ENCODE data around the gene GPC5.
A peak's percentile ranks its signal among the peaks of the same experiment; 100 is the strongest.

GPC5 gene

GRCh38 chr13:92297971-92298942, 899.8 kb downstream of the GPC5 start:
- no peak for ATAC-seq
- no peak for DNase-seq
- peak overlapping the region in 1 of 2 donors; percentile 50 for H3K27ac Mint-ChIP-seq
- H3K4me1 Mint-ChIP-seq: no peaks in the 10 kb centered on the region
- H3K4me3 Mint-ChIP-seq: no peak overlapping the region
- H3K27me3 Mint-ChIP-seq: no peaks in the 10 kb centered on the region
- H3K9me3 Mint-ChIP-seq: peaks cover 4 to 6% of the 10 kb centered on the region in 2 donors

GRCh38 chr13:92300651-92301050, 902.2 kb downstream of the GPC5 start:
- Mint-ChIP-seq H3K4me3 (no peak overlapping the region), H3K9me3 (peaks cover 0 to 8% of the 10 kb centered on the region in 2 donors), H3K27me3 (no peaks in the 10 kb centered on the region), H3K4me1 (no peaks in the 10 kb centered on the region), H3K27ac (no peak overlapping the region)
- DNase-seq: no peak
- no peak for ATAC-seq

GRCh38 chr13:92303428-92303827, 905.0 kb downstream of the GPC5 start:
- H3K4me3 Mint-ChIP-seq: no peak overlapping the region
- no peaks in the 10 kb centered on the region for H3K4me1 Mint-ChIP-seq
- no peak overlapping the region for H3K27ac Mint-ChIP-seq
- DNase-seq (no peak), ATAC-seq (no peak)
- H3K27me3 Mint-ChIP-seq: no peaks in the 10 kb centered on the region
- H3K9me3 Mint-ChIP-seq: peaks cover 0 to 8% of the 10 kb centered on the region in 2 donors

- Mint-ChIP-seq H3K4me3 (no peak overlapping the region), H3K27ac (no peak overlapping the region), H3K9me3 (peaks cover 5 to 14% of the 10 kb centered on the region in 2 donors), H3K4me1 (no peaks in the 10 kb centered on the region), H3K27me3 (no peaks in the 10 kb centered on the region)
- DNase-seq (no peak), ATAC-seq (no peak)
These were observed 909.3 kb downstream of the GPC5 start for GRCh38 chr13:92307752-92308151.

- Mint-ChIP-seq H3K4me1 (no peaks in the 10 kb centered on the region), H3K9me3 (peaks cover 5 to 6% of the 10 kb centered on the region in 2 donors), H3K4me3 (no peak overlapping the region), H3K27ac (no peak overlapping the region), H3K27me3 (no peaks in the 10 kb centered on the region)
- ATAC-seq: no peak
- no peak for DNase-seq
These were observed 914.4 kb downstream of the GPC5 start for GRCh38 chr13:92312823-92313222.

GRCh38 chr13:92313382-92313781, 915.0 kb downstream of the GPC5 start:
- peaks cover 5 to 6% of the 10 kb centered on the region in 2 donors for H3K9me3 Mint-ChIP-seq
- H3K27ac Mint-ChIP-seq: no peak overlapping the region
- no peak overlapping the region for H3K4me3 Mint-ChIP-seq
- DNase-seq: no peak
- no peaks in the 10 kb centered on the region for H3K27me3 Mint-ChIP-seq
- no peaks in the 10 kb centered on the region for H3K4me1 Mint-ChIP-seq
- no peak for ATAC-seq

GRCh38 chr13:92315265-92315664, 916.8 kb downstream of the GPC5 start:
- no peak overlapping the region for H3K4me3 Mint-ChIP-seq
- ATAC-seq: no peak

GRCh38 chr13:92316030-92316429, 917.6 kb downstream of the GPC5 start:
- Mint-ChIP-seq H3K27me3 (no peaks in the 10 kb centered on the region), H3K9me3 (peaks cover 5 to 6% of the 10 kb centered on the region in 2 donors), H3K4me3 (no peak overlapping the region), H3K4me1 (no peaks in the 10 kb centered on the region), H3K27ac (no peak overlapping the region)
- ATAC-seq (no peak), DNase-seq (no peak)

More at GRCh38 chr13:92315265-92315664, 916.8 kb downstream of the GPC5 start:
- no peaks in the 10 kb centered on the region for H3K4me1 Mint-ChIP-seq
- no peaks in the 10 kb centered on the region for H3K27me3 Mint-ChIP-seq
- no peak overlapping the region for H3K27ac Mint-ChIP-seq
- no peak for DNase-seq
- H3K9me3 Mint-ChIP-seq: peaks cover 5 to 6% of the 10 kb centered on the region in 2 donors

- H3K4me1 Mint-ChIP-seq: no peaks in the 10 kb centered on the region
- ATAC-seq: no peak
- H3K4me3 Mint-ChIP-seq: no peak overlapping the region
- no peak for DNase-seq
- H3K9me3 Mint-ChIP-seq: no peaks in the 10 kb centered on the region
- H3K27me3 Mint-ChIP-seq: no peaks in the 10 kb centered on the region
- no peak overlapping the region for H3K27ac Mint-ChIP-seq
These were observed 918.6 kb downstream of the GPC5 start for GRCh38 chr13:92317066-92317465.

GRCh38 chr13:92320323-92320722, 921.9 kb downstream of the GPC5 start:
- no peaks in the 10 kb centered on the region for H3K9me3 Mint-ChIP-seq

GRCh38 chr13:92321174-92321573, 922.8 kb downstream of the GPC5 start:
- H3K4me3 Mint-ChIP-seq: no peak overlapping the region
- H3K27me3 Mint-ChIP-seq: no peaks in the 10 kb centered on the region
- H3K4me1 Mint-ChIP-seq: no peaks in the 10 kb centered on the region
- H3K9me3 Mint-ChIP-seq: no peaks in the 10 kb centered on the region
- H3K27ac Mint-ChIP-seq: no peak overlapping the region
- no peak for DNase-seq
- ATAC-seq: no peak

More at GRCh38 chr13:92320323-92320722, 921.9 kb downstream of the GPC5 start:
- DNase-seq: no peak
- no peaks in the 10 kb centered on the region for H3K27me3 Mint-ChIP-seq
- no peak overlapping the region for H3K4me3 Mint-ChIP-seq
- H3K27ac Mint-ChIP-seq: no peak overlapping the region
- no peak for ATAC-seq
- H3K4me1 Mint-ChIP-seq: no peaks in the 10 kb centered on the region

- ATAC-seq (no peak), DNase-seq (no peak)
- no peaks in the 10 kb centered on the region for H3K27me3 Mint-ChIP-seq
- no peak overlapping the region for H3K27ac Mint-ChIP-seq
- H3K4me1 Mint-ChIP-seq: no peaks in the 10 kb centered on the region
- peaks cover 0 to 9% of the 10 kb centered on the region in 2 donors for H3K9me3 Mint-ChIP-seq
- H3K4me3 Mint-ChIP-seq: no peak overlapping the region
These were observed 947.2 kb downstream of the GPC5 start for GRCh38 chr13:92345627-92346026.

GRCh38 chr13:92346046-92346445, 947.6 kb downstream of the GPC5 start:
- DNase-seq (no peak), ATAC-seq (no peak)
- no peaks in the 10 kb centered on the region for H3K4me1 Mint-ChIP-seq
- H3K4me3 Mint-ChIP-seq: no peak overlapping the region
- no peak overlapping the region for H3K27ac Mint-ChIP-seq
- peaks cover 0 to 9% of the 10 kb centered on the region in 2 donors for H3K9me3 Mint-ChIP-seq
- H3K27me3 Mint-ChIP-seq: no peaks in the 10 kb centered on the region

GRCh38 chr13:92354583-92354982, 956.2 kb downstream of the GPC5 start:
- no peak for ATAC-seq
- DNase-seq: no peak
- no peak overlapping the region for H3K4me3 Mint-ChIP-seq
- no peaks in the 10 kb centered on the region for H3K4me1 Mint-ChIP-seq
- H3K9me3 Mint-ChIP-seq: peaks cover 19 to 28% of the 10 kb centered on the region in 2 donors
- no peaks in the 10 kb centered on the region for H3K27me3 Mint-ChIP-seq
- no peak overlapping the region for H3K27ac Mint-ChIP-seq

GRCh38 chr13:92355213-92355612, 956.8 kb downstream of the GPC5 start:
- DNase-seq: no peak
- no peak for ATAC-seq
- no peak overlapping the region for H3K27ac Mint-ChIP-seq
- peaks cover 19 to 28% of the 10 kb centered on the region in 2 donors for H3K9me3 Mint-ChIP-seq
- no peak overlapping the region for H3K4me3 Mint-ChIP-seq
- no peaks in the 10 kb centered on the region for H3K27me3 Mint-ChIP-seq
- no peaks in the 10 kb centered on the region for H3K4me1 Mint-ChIP-seq

- H3K27me3 Mint-ChIP-seq: no peaks in the 10 kb centered on the region
- peaks cover 5 to 16% of the 10 kb centered on the region in 2 donors for H3K9me3 Mint-ChIP-seq
- DNase-seq (no peak), ATAC-seq (no peak)
- no peaks in the 10 kb centered on the region for H3K4me1 Mint-ChIP-seq
- H3K4me3 Mint-ChIP-seq: no peak overlapping the region
- no peak overlapping the region for H3K27ac Mint-ChIP-seq
These were observed 964.3 kb downstream of the GPC5 start for GRCh38 chr13:92362717-92363116.

Data from stimulated activated naive CD8-positive, alpha-beta T cell treated with anti-CD3 and anti-CD28 coated beads, Interleukin-15, amount 100 ng/mL, for 72 hours (primary cell).